Superior temporal gyrus (tissue), 1 donor: Measurements from ENCODE around the gene AHNAK.
A peak's percentile ranks its signal among the peaks of the same experiment; 100 is the strongest.

Source experiments
- DNase-seq: peaks from one replicate; pipeline ENCODE4 v3.0.0-alpha.2; 2016; ENCODE audit errors: extremely low spot score

AHNAK gene

DNA sequence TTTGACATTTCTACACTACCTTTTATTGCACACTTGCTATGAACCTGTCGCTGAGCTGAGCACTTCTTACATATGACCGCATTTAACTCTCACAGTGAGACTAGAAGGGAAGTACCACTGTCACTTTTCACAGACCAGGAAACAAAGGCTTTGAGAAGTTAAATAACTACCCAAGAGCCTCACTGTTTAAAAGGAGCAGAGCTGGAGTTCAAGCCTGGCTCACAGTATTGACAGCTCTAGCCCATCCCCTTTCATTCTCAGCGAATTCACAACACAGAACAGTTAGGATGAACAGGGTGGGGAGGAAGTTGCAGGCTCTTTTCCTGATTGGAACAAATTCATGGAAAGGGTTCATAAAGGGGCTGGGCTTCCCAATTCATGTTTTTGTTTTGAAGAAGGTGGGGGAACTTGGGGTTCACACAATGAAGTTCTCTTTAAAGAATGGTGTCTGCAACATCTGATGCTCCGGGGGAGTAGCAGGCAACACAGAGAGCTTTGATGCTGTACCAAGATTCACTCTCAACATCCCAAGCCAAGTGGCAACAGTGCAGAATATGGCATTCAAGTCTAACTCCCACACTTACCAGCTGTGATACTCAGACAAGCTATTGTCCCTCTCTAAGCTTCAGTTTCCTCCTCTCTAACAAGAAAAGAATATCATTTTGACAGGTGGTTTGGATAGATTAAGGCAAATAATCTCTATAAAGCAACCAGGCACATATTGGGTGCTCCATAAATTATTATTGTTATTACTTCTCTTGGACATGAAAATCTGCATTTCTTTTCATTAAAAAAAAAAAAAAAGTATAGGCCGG is 110.6 kb downstream of the AHNAK start:
- DNase-seq, result peak; percentile 66

GRCh38 chr11:62433904-62434276 is 112.7 kb downstream of the AHNAK start:
- DNase-seq, result no peak

DNA sequence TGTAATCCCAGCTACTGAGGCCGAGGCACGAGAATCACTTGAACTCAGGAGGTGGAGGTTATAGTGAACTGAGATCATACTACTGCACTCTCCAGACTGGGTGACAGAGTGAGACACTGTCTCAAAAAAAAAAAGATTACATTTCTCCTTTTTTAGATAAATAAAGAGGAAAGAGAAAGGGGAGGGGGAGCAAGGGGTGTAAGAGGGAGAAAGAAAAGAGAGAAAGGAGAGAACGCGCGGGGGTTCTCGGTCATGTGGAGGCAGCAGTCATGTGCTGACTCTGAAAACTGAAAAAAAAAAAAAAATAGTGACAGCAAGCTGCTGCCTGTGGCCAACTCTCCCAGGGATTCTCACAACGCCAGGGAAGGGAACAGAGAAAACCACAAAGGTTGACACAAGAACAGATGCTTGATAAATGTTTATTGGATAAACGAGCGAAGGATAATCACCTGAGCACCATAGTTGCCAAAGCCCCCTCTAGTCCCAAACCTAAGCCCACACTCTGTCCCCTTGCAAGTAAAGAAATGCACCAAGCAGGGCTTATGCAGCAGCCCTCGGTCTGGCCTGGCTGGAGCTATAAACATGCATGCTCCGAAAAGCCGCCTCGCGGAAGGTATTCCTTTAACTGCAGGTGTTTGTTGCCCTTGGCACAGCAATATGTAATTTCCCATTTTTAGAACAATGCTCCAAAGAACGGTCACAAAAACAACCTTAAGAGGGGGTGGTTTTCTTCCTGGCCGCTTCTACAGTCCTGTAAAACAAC is 113.3 kb downstream of the AHNAK start:
- DNase-seq, result no peak

DNA sequence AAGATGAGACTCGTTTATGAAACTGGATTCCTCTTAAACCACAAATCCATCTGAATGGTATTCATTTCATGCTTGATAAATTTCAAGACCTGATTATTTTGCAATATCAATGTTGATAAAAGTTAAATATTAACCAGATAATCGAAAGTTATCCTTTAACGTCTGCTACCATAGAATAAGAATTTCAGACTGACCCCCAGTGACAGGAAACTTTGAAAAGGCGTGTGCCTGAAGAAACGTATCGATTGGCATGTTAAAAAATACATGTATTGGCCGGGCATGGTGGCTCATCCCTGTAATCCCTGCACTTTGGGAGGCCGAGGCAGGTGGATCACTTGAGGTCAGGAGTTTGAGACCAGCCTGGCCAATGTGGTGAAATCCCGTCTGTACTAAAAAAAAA is 113.9 kb downstream of the AHNAK start:
- no peak for DNase-seq

- no peak for DNase-seq
Observed at GRCh38 chr11:62431171-62431901, 115.3 kb downstream of the AHNAK start.

DNA sequence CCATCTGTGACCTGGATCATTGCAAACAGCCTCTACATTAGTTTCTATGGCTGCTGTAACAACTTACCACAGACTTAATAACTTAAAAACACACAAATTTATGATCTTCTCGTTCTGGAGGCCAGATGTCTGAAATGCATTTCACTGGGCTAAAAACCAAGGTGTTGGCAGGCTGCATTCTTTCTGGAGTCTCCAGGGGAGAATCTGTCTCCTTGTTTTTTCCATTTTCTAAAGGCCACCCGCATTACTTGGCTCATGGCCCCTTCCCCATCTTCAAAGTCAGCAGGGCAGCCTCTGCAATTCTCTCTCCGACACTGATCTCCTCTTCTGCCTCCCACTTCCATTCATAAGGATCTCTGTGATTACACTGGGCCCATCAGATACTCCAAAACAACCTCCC is 116.2 kb downstream of the AHNAK start:
- no peak for DNase-seq

DNA sequence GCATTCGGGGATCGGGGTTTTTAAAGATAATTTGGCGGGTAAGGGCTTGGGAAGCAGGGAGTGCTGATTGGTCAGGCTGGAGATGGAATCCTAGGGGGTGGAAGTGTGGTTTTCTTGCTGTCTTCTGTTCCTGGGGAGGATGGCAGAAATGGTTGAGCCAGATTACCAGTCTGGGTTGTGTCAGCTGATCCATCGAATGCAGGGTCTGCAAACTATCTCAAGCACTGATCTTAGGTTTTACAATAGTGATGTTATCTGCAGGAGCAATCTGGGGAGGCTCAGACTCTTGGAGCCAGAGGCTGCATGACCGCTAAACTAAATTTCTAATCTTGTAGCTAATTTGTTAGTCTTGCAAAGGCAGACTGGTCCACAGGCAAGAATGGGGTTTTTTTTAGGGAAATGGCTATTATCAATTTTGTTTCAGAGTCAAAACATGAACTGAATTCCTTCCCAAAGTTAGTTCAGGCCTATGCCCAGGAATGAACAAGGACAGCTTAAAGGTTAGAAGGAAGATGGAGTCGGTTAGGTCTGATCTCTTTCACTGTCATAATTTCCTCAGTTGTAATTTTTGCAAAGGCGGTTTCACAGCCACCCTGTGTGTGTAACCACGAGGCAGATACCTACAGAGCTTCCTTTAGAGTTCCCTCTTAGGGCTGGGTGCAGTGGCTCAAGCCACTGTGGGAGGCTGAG is 117.6 kb downstream of the AHNAK start:
- DNase-seq, result no peak

DNA sequence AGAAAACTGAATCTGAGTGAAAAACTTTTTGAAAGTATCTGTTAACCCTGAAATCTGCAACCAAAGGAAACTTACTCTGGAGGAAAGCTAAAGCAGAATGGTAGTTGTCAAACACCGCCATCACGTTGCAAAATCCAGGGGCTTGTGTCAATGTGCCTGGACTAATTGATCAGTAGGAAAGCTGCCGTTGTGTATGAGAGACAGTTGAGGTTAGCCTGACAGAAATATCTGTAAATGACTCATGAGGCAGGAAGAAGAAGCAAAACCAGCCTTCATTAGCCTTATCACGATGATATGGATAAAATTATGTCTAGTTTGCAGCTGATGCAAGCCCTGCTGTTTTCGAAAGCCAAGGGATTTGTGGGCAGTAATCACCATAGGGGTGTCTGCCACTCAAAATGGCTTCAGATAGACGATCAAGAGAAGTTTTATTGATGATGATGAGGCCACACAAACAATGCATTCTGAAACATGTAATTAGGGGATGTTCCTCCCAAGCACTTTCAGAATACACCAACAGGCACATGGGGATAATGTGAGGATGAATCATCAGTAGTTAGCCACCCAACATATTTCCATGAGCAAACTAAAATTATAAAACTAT is 118.9 kb downstream of the AHNAK start:
- peak; percentile 47 for DNase-seq

DNA sequence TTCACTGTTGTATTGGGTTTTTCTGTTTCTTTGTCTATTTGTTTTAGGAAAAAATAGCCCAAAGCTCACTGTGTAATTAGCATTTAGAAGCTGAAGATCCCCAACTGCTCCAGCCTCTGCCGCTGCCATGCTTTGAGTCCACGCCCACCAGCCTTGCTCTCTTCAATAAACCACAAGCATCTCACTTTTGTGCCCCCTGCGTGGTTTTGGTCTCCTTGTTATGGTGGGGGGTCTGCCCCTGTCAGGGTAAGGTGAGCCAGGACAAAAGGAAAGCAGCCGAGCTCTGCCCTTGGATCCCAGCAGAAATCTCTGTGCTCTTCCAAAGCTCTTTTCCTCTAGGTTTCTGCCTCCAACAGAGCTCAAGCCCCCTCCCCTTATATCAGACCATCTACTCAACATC is 123.6 kb downstream of the AHNAK start:
- DNase-seq, result no peak

- DNase-seq, result no peak
Observed at GRCh38 chr11:62421996-62422395, 124.6 kb downstream of the AHNAK start.

- no peak for DNase-seq
Observed at GRCh38 chr11:62420882-62421281, 125.7 kb downstream of the AHNAK start.

DNA sequence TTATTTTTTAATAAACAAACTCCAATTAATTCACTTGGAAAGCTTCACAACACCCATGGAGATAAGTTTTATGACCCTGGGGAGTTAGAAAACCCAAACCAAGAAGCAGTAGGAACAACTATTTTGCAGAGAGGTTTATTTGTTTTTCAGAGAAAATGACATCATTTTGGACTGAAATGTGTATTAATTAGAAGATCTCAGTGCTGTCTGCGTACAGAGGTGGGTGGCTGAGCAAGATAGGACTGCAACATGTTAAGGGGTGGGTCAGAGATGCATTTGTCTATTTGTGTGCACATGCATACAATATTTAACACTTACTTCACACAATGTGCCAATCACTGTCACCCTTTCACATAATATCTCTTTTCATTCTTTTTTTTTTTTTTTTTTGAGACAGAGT is 126.7 kb downstream of the AHNAK start:
- no peak for DNase-seq

- DNase-seq, result no peak
Observed at GRCh38 chr11:62419314-62419929, 127.2 kb downstream of the AHNAK start.

DNA sequence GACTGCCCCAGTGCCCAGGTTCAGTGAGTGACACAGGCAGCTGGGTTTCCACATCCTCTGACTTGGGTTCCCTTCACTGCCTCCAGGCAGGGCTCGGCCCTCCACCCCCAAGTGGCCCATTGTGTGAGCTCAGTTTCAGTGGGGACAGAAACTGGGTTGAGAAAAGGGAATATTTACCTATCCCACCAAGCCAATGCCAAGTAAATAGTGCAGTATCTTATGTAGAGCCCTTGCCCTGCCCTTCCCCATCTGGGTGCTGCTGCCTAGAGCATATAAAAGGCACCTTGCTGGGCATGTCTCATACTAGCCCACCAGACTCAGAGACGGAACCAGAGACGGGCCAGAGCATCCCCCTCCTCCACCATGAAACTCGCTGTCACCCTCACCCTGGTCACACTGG is 127.9 kb downstream of the AHNAK start, which contains the start of gene SCGB1A1:
SCGB1A1 (plus strand) TSS at position 301 of the 400 bp plus-strand sequence; CDS start at position 364, 63 bp downstream.
- DNase-seq, result no peak

GRCh38 chr11:62418136-62418535 is 128.5 kb downstream of the AHNAK start:
- DNase-seq, result no peak

GRCh38 chr11:62416596-62416995 is 130.0 kb downstream of the AHNAK start:
- DNase-seq, result no peak

- DNase-seq, result no peak
Observed at GRCh38 chr11:62413060-62413696, 133.4 kb downstream of the AHNAK start.

GRCh38 chr11:62411524-62411923 is 135.1 kb downstream of the AHNAK start:
- peak; percentile 64 for DNase-seq

GRCh38 chr11:62410972-62411371 is 135.6 kb downstream of the AHNAK start:
- no peak for DNase-seq

DNA sequence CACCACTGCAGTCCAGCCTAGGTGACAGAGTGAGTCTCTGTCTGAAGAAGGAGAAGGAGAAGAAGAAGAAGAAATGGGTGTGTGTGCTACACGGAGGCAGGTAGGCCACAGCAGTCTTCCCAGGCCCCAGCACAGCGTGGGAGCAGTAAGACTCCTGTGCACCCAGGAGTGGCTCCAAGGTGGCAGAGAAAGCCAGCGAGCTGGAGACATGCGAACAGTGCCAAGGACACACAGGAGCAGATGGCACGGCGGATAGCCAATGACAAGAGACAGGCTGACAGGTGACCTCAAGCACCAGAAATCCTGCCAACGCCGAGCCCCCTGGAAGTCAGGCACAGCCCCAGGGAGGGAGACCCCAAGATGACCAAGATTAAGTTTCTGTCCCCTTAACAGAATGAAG is 136.8 kb downstream of the AHNAK start:
- no peak for DNase-seq
